Ascending aorta (tissue), 2 donors: ENCODE measurements around the gene RFNG. TPM values are rescaled to one million over a fixed set of nuclear protein-coding genes. Genes with fewer than 3 reads are reported as not detected.

ENCODE experiments used
- DNase-seq, 2 donors: peaks; one replicate each; pipeline ENCODE4 v3.0.0-alpha.2; 2019; ENCODE audit warnings: low spot score in 2 of 2
- H3K27ac ChIP-seq, 2 donors: fragments of 200-600 bp; sonication (generic); one replicate each; pipeline ENCODE4 v1.5.1; 2016 to 2017; ENCODE audit warnings: mild to moderate bottlenecking in 1 of 2
- H3K27me3 ChIP-seq: fragments of 200-600 bp; sonication (generic); one replicate; pipeline ENCODE4 v1.5.1; 2017
- H3K36me3 ChIP-seq, 2 donors: fragments of 200-600 bp; sonication (generic); one replicate each; pipeline ENCODE4 v1.5.1; 2016
- H3K4me1 ChIP-seq, 2 donors: fragments of 200-600 bp; sonication (generic); one replicate each; pipeline ENCODE4 v1.5.1; 2016 to 2017; ENCODE audit warnings: mild to moderate bottlenecking in 1 of 2
- H3K4me3 ChIP-seq, 2 donors: fragments of 200-600 bp; sonication (generic); one replicate each; pipeline ENCODE4 v1.5.1; 2016 to 2017; ENCODE audit warnings: mild to moderate bottlenecking in 1 of 2
- H3K9me3 ChIP-seq, 2 donors: fragments of 200-600 bp; sonication (generic); one replicate each; pipeline ENCODE4 v1.5.1; 2016
- CTCF ChIP-seq, 3 experiments: fragments of 200-600 bp in 2 of 3; fragments of 450-650 bp in 1 of 3; sonication (generic) in 2 of 3; IDR thresholded peaks; one replicate each; pipeline ENCODE4 v1.5.1; 2016 to 2019; ENCODE audit warnings: antibody characterized with exemption in 3 of 3, mild to moderate bottlenecking in 1 of 3, moderate library complexity in 1 of 3
- intact Hi-C: fragments of 100-400 bp; cut with DNase I; formaldehyde crosslinking; loops from one replicate; pipeline ENCODE4 v1.15.1; 2023
- total RNA-seq: library from RNA; depleted of rRNA; stranded (reverse); fragments of >200 nt; gene quantifications from one replicate; pipeline ENCODE4 v1.1.0, GENCODE V29; 2016

RFNG gene
- total RNA-seq, 1 donor from 2014 or later: 73.7 TPM

GRCh38 chr17:82055965-82056728, 4.5 kb upstream of the RFNG start:
- intact Hi-C loops: no loop called here

GRCh38 chr17:82055023-82055964, 3.7 kb upstream of the RFNG start:
- H3K4me3 ChIP-seq: no peak overlapping the region
- intact Hi-C loops: no loop called here
- H3K36me3 ChIP-seq: peaks cover 53 to 65% of the 10 kb centered on the region in 2 donors

More at GRCh38 chr17:82055965-82056728, 4.5 kb upstream of the RFNG start:
- peaks cover 62 to 73% of the 10 kb centered on the region in 2 donors for H3K36me3 ChIP-seq
- H3K9me3 ChIP-seq: no peaks in the 10 kb centered on the region
- TF ChIP-seq CTCF (IDR thresholded peaks at IDR 0.05): no peak
- H3K4me1 ChIP-seq: peaks cover 8 to 10% of the 10 kb centered on the region in 2 donors
- H3K4me3 ChIP-seq: no peak overlapping the region
- no peak overlapping the region for H3K27ac ChIP-seq
- H3K27me3 ChIP-seq: no peaks in the 10 kb centered on the region
- no peak for DNase-seq

GRCh38 chr17:82054351-82055022, 2.9 kb upstream of the RFNG start:
- H3K27ac ChIP-seq: no peak overlapping the region
- no peaks in the 10 kb centered on the region for H3K9me3 ChIP-seq
- H3K4me3 ChIP-seq: no peak overlapping the region
- TF ChIP-seq CTCF (IDR thresholded peaks at IDR 0.05): no peak
- peaks cover 50 to 64% of the 10 kb centered on the region in 2 donors for H3K36me3 ChIP-seq
- intact Hi-C loops: no loop called here
- H3K27me3 ChIP-seq: no peaks in the 10 kb centered on the region
- peaks cover 18 to 19% of the 10 kb centered on the region in 2 donors for H3K4me1 ChIP-seq
- DNase-seq: no peak

More at GRCh38 chr17:82055023-82055964, 3.7 kb upstream of the RFNG start:
- H3K27ac ChIP-seq: no peak overlapping the region
- TF ChIP-seq CTCF (IDR thresholded peaks at IDR 0.05): no peak
- H3K27me3 ChIP-seq: no peaks in the 10 kb centered on the region
- peaks cover 16 to 17% of the 10 kb centered on the region in 2 donors for H3K4me1 ChIP-seq
- DNase-seq: no peak
- no peaks in the 10 kb centered on the region for H3K9me3 ChIP-seq

GRCh38 chr17:82053556-82054263, 2.1 kb upstream of the RFNG start:
- no peak for TF ChIP-seq CTCF (IDR thresholded peaks at IDR 0.05)
- H3K27ac ChIP-seq: no peak overlapping the region
- no peaks in the 10 kb centered on the region for H3K27me3 ChIP-seq
- H3K4me3 ChIP-seq: no peak overlapping the region
- peaks cover 52 to 64% of the 10 kb centered on the region in 2 donors for H3K36me3 ChIP-seq
- no peak for DNase-seq
- peaks cover 18 to 19% of the 10 kb centered on the region in 2 donors for H3K4me1 ChIP-seq
- intact Hi-C loops: no loop called here
- H3K9me3 ChIP-seq: no peaks in the 10 kb centered on the region

- Histone ChIP-seq H3K4me1 (peaks cover 18 to 19% of the 10 kb centered on the region in 2 donors), H3K9me3 (no peaks in the 10 kb centered on the region), H3K27ac (no peak overlapping the region), H3K27me3 (no peaks in the 10 kb centered on the region), H3K36me3 (peaks cover 53 to 64% of the 10 kb centered on the region in 2 donors), H3K4me3 (peak overlapping the region; percentile 83 to 94)
- DNase-seq: no peak
- no peak for TF ChIP-seq CTCF (IDR thresholded peaks at IDR 0.05)
- intact Hi-C loops: no loop called here
Observed at GRCh38 chr17:82053130-82053529, 1.5 kb upstream of the RFNG start.
